AG09309 (cell line): ENCODE data around the gene ARRDC3.

Source experiments
- DNase-seq: peaks from one replicate; pipeline ENCODE4 v3.0.0-alpha.2; 2010; ENCODE audit warnings: low read depth
- H3K4me3 ChIP-seq: 2 replicates; pipeline ENCODE4 v1.5.1; 2011; ENCODE audit warnings: mild to moderate bottlenecking, low read depth, low read length, moderate library complexity; ENCODE audit not compliant: control insufficient read depth
- TF ChIP-seq, protein P1 (sequence below): IDR thresholded peaks from 2 replicates; pipeline ENCODE4 v1.5.1; 2011; ENCODE audit warnings: mild to moderate bottlenecking, low read depth, low read length, inconsistent platforms; ENCODE audit not compliant: insufficient read depth, control insufficient read depth; ENCODE audit errors: missing control alignments

ARRDC3 gene

DNA sequence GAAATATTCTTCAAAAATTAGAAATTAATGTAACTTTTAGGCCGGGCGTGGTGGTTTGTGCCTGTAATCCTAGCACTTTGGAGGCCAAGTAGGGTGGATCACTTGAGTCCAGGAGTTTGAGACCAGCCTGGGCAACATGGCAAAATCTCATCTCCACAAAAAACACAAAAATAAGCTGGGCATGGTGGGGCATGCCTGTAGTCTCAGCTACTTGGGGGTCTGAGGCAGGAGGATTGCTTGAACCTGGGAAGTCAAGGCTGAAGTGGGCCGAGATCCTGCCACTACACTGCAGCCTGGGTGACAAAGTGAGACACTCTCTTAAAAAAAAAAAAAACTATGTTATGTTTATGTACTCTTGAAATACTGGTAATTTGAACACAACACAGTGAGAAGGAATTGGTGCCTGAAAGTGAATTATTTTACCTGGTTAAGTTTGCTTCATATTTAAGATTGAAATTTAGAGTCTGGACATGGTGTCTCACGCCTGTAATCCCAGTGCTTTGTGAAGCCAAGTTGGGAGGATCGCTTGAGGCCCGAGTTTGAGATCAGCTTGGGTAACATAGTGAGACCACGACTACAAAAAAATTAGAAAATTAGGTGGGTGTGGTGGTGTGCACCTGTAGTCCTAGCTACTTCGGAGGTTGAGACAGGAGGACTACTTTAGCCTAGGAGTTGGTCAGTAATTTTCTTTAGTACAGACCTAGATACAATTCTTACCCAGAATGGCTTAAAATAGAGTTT, 15.0 kb downstream of the ARRDC3 start:
- no peak overlapping the region for H3K4me3 ChIP-seq
- DNase-seq: no peak
- TF ChIP-seq, protein P1, sequence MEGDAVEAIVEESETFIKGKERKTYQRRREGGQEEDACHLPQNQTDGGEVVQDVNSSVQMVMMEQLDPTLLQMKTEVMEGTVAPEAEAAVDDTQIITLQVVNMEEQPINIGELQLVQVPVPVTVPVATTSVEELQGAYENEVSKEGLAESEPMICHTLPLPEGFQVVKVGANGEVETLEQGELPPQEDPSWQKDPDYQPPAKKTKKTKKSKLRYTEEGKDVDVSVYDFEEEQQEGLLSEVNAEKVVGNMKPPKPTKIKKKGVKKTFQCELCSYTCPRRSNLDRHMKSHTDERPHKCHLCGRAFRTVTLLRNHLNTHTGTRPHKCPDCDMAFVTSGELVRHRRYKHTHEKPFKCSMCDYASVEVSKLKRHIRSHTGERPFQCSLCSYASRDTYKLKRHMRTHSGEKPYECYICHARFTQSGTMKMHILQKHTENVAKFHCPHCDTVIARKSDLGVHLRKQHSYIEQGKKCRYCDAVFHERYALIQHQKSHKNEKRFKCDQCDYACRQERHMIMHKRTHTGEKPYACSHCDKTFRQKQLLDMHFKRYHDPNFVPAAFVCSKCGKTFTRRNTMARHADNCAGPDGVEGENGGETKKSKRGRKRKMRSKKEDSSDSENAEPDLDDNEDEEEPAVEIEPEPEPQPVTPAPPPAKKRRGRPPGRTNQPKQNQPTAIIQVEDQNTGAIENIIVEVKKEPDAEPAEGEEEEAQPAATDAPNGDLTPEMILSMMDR: no peak

DNA sequence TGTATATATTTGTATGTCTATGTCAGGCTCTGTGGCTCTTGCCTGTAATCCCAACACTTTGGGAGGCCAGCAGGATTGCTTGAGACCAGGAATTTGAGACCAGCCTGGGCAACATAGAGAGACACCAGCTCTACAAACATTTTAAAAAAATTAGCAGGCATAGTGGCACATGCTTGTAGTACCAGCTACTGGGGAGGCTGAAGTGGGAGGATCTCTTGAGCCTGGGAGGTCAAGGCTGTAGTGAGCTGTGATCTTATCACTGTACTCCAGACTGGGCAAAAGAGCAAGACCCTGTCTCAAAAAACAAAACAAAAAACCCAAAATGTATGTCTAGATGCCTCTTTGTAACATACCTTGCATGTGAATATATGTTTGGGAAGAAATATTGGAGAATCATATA, 15.8 kb downstream of the ARRDC3 start:
- DNase-seq: no peak
- H3K4me3 ChIP-seq: no peak overlapping the region
- TF ChIP-seq, protein P1: no peak

DNA sequence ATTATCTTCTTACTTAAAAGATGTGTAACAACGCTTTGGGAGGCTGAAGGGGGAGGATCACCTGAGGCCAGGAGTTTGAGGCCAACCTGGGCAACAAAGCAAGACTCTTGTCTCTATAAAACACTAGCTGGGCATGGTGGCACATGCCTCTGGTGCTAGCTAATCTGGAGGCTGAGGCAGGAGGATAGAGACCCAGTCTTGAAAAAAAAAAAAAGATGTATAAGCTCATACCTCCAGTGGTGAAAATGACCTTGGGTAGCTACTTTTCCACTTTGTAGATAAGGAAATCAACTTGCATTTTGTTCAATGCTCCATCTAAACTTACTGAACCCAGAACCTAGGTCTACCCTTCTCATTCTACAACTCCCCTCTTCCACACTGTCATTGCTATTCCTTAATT, 16.6 kb downstream of the ARRDC3 start:
- H3K4me3 ChIP-seq: no peak overlapping the region
- no peak for DNase-seq
- TF ChIP-seq, protein P1: no peak

DNA sequence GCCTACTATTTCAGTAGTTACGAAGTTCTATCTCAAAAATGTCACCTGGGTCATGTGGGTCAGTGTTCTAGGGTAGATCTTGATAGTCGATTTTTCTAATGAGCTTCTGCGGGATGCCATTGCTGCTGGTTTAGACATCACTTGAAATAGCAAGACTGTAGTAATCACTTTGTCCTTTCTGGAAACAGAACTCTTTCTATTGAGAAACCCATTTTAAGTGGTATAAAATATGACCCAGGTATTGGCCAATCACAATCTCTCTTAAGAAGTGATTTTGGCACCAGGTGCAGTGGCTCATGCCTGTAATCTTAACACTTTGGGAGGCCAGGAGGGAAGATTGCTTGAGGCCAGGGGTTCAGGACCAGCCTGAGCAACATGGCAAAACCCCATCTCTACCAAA, 17.6 kb downstream of the ARRDC3 start:
- TF ChIP-seq, protein P1: no peak
- no peak for DNase-seq
- no peak overlapping the region for H3K4me3 ChIP-seq

DNA sequence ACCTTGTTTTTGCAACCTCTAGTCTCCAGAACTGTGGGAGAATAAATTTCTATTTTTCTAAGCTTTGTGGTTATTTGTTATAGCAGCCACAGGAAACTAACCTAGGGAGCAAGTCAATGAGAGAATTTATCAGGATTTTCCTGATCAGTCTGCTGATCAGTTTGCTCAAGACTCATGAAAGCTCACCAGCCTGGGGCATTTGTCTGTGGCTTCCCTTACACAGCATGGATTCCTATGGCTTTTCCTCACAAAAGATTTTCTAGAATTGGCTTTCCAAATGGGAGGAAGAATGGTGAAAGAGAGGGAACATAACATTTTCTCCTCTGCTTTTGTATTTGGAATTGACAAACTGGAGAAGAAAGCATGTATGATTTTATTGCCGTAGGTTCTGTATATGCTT, 20.2 kb downstream of the ARRDC3 start:
- TF ChIP-seq, protein P1: no peak
- DNase-seq: no peak
- H3K4me3 ChIP-seq: no peak overlapping the region

DNA sequence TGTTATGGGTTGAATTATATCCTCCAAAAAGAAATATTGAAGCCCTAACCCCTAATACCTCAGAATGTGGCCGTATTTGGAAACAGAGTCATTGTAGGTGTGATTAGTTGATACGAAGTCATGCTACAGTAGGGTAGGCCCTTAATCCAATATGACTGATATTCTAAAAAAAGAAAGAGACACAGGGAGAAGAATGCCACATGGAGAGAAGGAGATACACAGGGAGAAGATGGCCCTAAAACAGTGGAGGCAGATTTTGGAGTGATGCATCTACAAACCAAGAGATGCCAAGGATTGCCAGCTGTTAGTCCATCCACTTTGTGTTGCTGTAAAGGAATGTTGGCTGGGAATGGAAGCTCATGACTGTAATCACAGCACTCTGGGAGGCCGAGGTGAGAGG, 21.3 kb downstream of the ARRDC3 start:
- DNase-seq: no peak
- TF ChIP-seq, protein P1: no peak
- H3K4me3 ChIP-seq: no peak overlapping the region
